NB4 (cell line): Measurements from ENCODE around the gene HCRTR1.

Experiments used
- DNase-seq: peaks from one replicate; pipeline ENCODE4 v3.0.0; 2010; ENCODE audit warnings: low read depth
- H3K4me3 ChIP-seq: one replicate; pipeline ENCODE4 v1.5.1; 2011; ENCODE audit warnings: mild to moderate bottlenecking, low read depth, low read length, moderate library complexity
- MYC ChIP-seq: IDR thresholded peaks from 2 replicates; pipeline ENCODE4 v1.6.1; 2011; ENCODE audit warnings: low read depth, low read length
- POLR2A ChIP-seq: IDR thresholded peaks from 2 replicates; pipeline ENCODE4 v1.6.1; 2011; ENCODE audit warnings: mild to moderate bottlenecking; ENCODE audit not compliant: insufficient read length; ENCODE audit errors: extremely low read depth
- TF ChIP-seq, protein P1 (sequence below): IDR thresholded peaks from one replicate; pipeline ENCODE4 v1.5.1; 2012; ENCODE audit warnings: low read depth, low read length
- TF ChIP-seq, protein P2 (sequence below): IDR thresholded peaks from 2 replicates; pipeline ENCODE4 v1.6.1; 2011; ENCODE audit warnings: low read depth, low read length

Gene HCRTR1

DNA sequence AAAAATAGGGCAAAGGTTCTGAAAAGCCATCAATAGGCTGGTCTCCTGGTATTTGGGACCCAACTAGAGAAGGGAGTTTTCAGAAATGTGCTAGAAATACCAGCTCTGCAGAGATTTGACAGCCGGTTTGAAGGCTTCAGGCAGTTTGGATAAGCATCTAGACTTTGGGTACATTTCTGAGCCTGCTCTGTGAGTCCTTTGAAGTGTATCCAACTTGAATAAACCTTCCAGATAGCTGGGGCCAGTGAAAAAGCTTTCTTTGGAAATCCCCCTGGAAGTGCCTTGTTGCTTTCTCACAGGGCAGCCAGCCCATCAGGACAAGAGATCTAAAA is 33.6 kb downstream of the HCRTR1 start:
- TF ChIP-seq MYC (no peak), POLR2A (no peak)
- TF ChIP-seq, protein P1, sequence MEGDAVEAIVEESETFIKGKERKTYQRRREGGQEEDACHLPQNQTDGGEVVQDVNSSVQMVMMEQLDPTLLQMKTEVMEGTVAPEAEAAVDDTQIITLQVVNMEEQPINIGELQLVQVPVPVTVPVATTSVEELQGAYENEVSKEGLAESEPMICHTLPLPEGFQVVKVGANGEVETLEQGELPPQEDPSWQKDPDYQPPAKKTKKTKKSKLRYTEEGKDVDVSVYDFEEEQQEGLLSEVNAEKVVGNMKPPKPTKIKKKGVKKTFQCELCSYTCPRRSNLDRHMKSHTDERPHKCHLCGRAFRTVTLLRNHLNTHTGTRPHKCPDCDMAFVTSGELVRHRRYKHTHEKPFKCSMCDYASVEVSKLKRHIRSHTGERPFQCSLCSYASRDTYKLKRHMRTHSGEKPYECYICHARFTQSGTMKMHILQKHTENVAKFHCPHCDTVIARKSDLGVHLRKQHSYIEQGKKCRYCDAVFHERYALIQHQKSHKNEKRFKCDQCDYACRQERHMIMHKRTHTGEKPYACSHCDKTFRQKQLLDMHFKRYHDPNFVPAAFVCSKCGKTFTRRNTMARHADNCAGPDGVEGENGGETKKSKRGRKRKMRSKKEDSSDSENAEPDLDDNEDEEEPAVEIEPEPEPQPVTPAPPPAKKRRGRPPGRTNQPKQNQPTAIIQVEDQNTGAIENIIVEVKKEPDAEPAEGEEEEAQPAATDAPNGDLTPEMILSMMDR: no peak
- TF ChIP-seq, protein P2, sequence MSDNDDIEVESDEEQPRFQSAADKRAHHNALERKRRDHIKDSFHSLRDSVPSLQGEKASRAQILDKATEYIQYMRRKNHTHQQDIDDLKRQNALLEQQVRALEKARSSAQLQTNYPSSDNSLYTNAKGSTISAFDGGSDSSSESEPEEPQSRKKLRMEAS: no peak
- no peak for DNase-seq
- no peak overlapping the region for H3K4me3 ChIP-seq

DNA sequence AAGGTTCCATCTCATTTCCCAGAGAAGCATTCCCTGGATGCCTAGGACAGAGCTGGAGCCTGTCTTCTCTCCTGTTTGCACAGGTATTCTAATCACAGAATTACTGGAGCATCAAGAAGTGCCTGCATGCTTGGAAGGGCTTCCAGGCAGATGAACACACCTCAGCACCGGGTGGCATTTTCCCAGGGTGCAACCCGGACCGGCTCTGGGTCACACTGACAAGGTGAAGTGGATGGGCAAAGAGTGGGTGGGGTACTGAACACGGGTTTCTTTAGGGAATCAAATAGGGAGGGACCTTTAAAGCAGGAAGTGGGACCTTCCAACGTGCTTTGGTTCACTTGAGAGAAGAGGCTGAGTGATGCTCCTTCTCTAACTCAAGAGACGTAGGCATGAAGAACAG is 34.3 kb downstream of the HCRTR1 start:
- no peak overlapping the region for H3K4me3 ChIP-seq
- no peak for DNase-seq
- TF ChIP-seq POLR2A: no peak
- TF ChIP-seq MYC: no peak
- TF ChIP-seq, protein P1: no peak
- TF ChIP-seq, protein P2: no peak

DNA sequence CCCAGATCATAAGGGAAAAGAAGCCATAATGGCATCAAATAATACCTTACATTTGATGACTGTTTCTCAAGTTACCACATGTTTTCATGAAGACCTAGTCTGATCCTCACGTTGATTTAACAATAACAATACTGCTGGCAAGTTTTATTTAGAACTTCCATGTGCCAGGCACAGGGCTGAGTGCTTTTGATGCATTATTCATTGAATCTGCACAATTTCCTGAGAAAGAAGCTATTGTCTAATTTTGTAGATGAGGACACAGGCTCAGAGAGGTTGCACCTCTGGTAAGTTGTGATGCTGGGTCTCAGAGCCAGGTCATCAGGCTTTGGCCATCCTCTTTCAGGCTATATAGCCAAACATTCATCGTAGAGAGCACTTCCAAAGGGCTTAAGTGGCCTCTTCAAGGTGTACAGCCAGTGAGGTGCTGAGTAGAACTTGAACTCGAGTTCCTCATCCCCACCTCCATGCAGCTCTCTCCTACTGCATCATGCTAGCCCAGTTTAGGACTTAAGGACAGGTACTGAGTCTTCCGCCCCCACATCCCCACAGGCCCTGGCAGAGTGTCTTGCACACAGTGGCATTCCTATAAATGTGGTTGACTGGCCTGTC is 35.5 kb downstream of the HCRTR1 start:
- H3K4me3 ChIP-seq: no peak overlapping the region
- no peak for DNase-seq
- TF ChIP-seq MYC (no peak), POLR2A (no peak)
- TF ChIP-seq, protein P2: no peak
- TF ChIP-seq, protein P1: no peak

DNA sequence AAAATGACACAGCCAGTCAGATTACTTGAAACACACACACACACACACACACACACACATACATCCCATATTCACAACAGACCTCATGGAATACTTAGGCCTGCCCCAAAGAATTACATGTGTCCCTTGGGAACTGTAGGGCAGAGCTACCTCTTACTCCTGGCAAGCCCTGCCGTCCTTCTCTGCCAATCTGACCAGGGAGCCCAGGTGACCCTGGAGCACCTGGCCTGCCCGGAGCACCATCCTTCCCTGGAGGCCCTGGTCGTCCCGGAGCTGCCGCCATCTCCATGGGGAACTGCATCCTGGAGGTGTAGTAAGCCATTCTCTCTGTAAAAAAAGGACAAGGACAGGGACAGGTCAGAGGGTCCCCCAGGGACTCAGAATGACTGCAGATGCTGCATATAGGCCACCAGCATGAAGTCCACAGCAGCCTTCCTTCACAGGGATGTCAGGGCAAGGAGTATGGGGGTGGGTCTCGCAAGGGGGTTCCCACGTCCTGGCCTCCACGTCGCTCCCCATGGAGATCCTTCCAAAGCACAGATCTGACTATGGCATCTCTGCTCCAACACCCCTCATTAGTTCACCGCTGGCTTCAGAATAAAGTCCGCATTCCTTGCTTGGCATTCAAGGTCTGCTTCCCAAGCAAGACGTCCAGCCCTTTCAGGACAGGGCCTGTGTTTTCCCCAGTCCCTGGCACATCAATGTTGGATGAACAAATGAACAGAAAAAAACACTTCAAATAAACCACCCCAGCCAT is 36.4 kb downstream of the HCRTR1 start:
- TF ChIP-seq, protein P2: no peak
- no peak for TF ChIP-seq POLR2A
- TF ChIP-seq, protein P1: no peak
- TF ChIP-seq MYC: no peak
- H3K4me3 ChIP-seq: no peak overlapping the region
- DNase-seq: no peak

DNA sequence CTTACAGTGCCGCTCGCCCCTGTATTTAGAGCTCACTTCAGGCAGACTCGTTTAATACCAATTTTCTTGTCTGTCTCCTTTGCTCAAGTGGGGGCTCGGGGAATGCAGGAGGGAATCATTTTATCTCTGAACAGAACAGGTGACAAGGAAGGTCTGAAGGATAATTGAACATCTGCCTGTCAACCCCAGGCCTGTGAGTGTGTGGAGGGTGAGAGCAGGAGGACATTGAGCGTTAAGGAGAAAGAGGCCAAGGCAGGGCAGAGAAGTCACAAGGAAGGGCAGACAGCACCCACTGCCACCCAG is 36.9 kb downstream of the HCRTR1 start:
- no peak for DNase-seq
- TF ChIP-seq, protein P2: no peak
- TF ChIP-seq, protein P1: no peak
- TF ChIP-seq POLR2A (no peak), MYC (no peak)
- no peak overlapping the region for H3K4me3 ChIP-seq
